DOHH2 (cell line): Measurements from ENCODE around the gene ALDH3B1.

Experiments
- CTCF ChIP-seq: fragments of 200-600 bp; sonication (generic); IDR thresholded peaks from one replicate; pipeline ENCODE4 v1.5.1; 2014; ENCODE audit warnings: antibody characterized with exemption, mild to moderate bottlenecking, low read depth, low read length; ENCODE audit not compliant: poor library complexity, severe bottlenecking
- EZH2phosphoT487 ChIP-seq: fragments of 200-600 bp; sonication (generic); IDR thresholded peaks from 2 replicates; pipeline ENCODE4 v1.6.1; 2017; ENCODE audit warnings: borderline replicate concordance, mild to moderate bottlenecking, antibody characterized with exemption, low read length, moderate library complexity, mixed read lengths

- TF ChIP-seq CTCF, result no peak
- no peak for TF ChIP-seq EZH2phosphoT487
These were observed 4.2 kb downstream of the ALDH3B1 start for GRCh38 chr11:68014157-68014946.
